ENCODE measurements around the gene KIF5B. TPM values are rescaled to one million over a fixed set of nuclear protein-coding genes. Genes with fewer than 3 reads are reported as not detected.
"Not testable (repeated sequence)": the region's sequence is repeated elsewhere in the genome, so short reads cannot be mapped to it uniquely, and the experiment has no call there.

Gene KIF5B
- total RNA-seq (2014; rRNA removed; shearing (Covaris generic)), result 91.1 and 96.0 TPM in 2 replicates
- 69.7 and 92.9 TPM in 2 replicates for polyA plus RNA-seq (2015; cell fraction: cytosol; rRNA removed)
- polyA plus RNA-seq (2015; cell fraction: nucleus; rRNA removed), result 88.4 and 88.9 TPM in 2 replicates

DNA sequence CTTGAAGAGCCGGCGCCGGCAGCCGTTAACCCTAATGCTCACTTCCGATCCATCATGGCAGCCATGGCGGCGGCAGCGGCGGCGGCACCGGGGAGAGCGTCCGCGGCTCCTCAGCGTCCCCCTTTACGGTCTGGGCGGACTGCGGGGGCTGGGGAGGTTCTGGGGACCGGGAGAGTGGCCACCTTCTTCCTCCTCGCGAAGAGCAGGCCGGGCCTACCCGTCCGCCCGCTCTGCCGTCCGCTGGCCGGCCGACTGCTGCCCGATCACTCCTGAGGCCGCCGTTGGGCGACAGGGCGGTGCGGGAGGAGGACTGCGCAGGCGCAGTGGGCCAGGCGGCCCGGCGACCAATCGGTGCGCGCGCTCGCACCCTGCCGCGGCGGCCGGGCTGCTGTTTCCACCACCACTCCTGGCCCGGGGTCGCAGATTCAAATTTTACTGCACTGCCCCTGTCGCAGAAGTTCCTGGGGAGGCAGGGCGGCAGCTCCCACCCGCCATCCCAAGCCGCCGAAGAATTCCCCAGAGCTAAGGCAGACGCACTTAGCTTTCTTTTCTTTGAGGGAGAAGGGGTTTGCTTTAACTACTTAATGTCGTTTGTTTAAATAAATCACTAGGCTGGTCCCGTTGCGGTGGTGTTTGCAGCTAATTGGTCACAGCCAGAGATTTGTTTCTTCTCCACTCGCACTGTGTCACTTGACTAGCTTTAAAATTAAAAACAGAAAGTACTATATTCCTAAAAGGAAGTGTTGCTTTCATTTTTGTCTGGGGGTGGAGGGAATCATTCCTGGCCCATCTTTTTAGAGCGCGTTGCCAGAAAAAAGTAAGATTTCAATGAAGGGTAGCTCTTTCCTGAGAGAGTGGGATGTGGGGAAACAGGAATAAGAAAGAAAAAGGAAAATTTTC lies at the start of gene KIF5B:
KIF5B (minus strand) TSS at position 290 of the 900 bp plus-strand sequence. CDS start 452 bp downstream, outside the sequence.
- DNase-seq (ENCODE audit: low read depth), result peak; percentile 91

DNA sequence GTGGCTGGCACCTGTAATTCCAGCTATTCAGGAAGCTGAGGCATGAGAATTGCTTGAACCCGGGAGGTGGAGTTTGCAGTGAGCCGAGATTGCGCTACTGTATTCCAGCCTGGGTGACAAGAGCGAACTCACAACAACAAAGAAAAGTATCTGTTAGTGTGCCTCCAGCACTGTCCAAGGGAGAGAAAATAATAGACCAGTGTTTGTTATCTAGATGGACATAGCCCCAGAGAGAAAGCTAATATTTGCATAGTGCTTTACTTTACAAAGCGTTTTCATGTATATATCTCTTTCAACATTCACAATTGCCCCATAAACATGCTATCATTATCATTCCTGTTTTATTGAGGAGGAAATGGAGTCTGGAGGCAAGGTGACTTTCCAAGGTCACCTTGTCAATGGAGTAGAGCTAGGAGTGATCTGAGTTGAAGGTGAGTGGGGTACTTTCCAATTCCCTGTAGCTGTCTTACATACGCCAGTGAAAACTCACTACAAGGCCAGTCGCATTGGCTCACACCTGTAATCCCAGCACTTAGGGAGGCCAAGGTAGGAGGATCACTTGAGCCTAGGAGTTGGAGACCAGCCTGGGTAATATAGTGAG lies 49.7 kb upstream of the KIF5B start:
- no peak for DNase-seq (ENCODE audit: low read depth)

DNA sequence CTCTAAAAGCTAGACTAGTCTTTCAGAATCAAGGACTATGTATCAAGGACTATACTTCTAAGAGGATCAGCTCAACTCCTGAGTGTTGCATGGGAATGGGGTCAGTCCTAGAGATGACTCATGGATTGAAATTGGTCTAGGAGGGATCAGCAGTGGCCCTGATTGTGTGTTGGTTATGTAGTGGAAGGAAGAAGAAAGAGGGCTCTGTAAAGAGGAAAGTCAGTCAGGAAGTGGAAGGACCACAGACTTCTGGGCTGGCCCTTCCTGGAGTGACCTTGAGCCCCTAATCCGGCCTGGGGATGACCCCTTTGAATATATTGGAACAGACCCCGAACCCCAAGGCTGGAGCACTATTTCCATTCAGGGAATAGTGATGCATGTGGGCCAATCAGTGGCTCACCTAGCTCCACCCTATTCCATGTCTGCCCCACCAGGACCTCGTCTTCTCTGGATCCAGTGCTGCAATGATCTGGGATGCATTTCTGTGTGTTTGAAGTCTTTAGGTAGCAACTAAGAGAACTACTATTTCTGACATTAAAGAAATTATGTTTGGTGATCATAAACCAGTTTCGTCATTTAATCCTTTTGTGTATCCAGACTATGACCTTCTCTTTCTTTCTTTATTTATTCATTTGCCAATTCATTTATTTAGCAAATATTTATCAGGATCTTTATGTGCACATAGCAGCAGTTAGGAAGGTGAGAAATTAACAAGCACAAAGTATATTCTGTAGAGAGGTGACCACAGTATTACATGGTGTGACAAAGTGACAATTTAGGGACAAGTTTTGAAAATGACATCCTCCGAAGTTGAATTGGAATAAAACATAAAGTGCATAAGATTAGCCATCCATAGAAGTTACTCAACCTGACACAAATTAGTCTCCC lies 48.6 kb upstream of the KIF5B start:
- peak; percentile 73 for DNase-seq (ENCODE audit: low read depth)

DNA sequence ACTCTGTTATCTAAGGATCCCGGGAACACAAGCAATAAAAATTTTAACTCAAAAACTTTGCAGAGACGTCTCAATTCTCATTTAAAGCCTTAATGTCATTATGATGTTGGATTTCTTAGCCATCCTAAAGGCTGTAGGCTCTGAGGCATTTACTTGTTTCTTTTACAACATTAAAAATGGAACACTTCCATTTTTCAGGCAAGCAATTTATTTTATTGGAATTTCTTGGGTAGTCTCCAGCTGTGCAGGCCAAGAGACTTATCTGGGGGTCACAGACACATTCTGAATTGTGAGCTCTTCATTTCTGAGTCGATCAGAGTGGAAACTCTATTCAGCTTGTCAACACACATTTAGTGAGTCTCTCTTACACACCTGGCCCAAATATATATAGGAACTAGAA lies 48.0 kb upstream of the KIF5B start:
- DNase-seq (ENCODE audit: low read depth), result no peak

DNA sequence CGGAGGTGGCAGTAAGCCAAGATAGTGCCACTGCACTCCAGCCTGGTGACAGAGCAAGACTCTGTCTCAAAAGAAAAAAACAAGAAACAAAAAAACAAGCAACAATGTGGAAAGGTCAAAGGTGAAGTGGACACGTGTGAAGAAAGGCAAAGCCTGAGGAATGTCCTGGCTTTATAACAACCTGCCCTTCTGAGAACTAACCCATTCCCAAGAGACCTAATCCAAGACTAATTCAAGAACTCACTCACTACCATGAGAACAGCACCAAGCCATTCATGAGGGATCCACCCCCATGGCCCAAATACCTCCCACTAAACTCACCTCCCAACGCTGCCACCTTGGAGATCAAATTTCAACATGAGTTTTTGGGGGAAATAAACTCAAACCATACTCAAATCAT lies 47.5 kb upstream of the KIF5B start:
- DNase-seq (ENCODE audit: low read depth), result no peak

DNA sequence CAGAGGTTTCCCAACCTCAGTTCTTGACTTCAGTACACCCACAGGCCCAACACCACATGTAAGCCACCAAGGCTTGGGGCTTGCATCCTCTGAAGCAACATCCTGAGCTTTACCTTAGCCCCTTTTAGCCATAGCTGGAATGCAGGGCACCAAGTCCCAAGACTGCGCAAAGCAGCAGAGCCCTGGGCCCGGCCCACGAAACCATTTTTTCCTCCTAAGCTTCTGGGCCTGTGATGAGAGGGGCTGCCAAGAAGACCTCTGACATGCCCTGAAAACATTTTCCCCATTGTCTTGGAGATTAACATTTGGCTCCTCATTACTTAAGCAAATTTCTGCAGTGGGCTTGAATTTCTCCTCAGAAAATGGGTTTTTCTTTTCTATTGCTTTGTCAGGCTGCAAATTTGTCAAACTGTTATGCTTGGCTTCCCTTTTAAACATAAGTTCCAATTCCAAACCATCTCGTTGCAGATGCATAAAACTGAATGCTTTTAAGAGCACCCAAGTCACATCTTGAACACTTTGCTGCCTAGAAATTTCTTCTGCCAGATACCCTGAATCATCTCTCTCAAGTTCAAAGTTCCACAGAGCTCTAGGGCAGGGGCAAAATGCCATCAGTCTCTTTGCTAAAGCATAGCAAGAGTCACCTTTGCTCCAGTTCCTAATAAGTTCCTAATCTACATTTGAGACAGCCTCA lies 42.5 kb upstream of the KIF5B start:
- DNase-seq (ENCODE audit: low read depth), result not testable (repeated sequence)

DNA sequence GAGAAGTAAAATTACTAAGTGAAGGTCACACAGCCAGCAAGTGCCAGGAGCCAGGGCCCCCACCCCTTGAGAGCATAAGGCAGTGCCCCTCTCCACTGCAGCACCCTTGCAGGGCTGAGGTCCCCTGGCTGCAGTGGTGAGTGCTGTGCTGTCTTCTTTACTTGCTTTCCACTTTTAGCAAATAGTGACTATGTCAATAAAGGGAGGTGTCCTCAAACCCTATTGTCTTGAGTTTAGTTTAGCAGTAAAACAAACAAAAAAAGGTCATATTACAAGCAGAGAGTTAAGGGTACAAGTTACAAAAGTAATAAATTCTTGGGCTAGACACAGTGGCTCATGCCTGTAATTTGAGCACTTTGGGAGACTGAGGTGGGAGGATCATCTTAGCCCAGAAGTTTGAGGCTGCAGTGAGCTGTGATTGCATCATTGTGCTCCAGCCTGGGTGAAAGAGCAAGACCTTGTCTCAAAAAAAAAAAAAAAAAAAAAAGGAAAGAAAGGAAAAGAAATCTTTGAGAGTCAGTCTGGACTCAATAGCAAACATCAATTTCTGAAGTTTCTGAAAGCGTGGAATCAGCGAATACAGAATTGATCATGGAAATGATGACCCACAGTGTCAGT lies 39.0 kb upstream of the KIF5B start:
- DNase-seq (ENCODE audit: low read depth), result peak; percentile 4

DNA sequence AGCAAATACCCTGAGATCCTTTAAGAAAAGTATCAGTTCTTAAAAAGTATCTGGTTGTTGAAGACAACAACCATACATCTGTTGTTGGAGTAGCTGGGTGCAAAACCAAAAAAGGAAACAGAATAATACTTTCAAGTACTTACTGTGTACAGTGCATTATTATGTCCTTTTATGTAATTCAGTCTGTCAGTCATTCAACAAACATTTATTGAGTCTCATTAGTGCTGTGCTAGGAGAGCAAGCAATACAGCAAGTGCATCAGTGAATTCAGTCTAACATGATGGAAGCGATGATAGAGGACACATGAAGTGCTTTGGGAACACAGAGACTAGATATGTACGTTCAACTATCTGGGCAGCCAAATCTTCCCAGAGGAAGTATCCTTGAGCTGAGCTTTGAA lies 37.4 kb upstream of the KIF5B start:
- no peak for DNase-seq (ENCODE audit: low read depth)

DNA sequence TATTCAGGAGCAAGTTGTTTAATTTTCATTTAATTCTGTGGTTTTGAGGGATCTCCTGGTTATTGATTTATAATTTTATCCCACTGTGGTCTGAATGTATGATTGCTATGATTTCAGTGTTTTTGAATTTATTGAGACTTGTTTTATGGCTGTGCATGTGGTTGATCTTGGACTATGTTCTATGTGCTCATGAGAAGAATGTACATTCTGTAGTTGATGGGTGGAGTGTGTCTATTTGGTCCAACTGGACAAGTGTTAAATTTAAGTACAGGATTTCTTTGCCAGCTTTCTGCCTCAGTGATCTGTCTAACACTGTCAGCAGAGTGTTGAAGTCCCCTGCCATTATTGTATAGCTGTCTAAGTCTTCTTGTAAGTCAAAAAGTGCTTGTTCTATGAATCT lies 34.8 kb upstream of the KIF5B start:
- DNase-seq (ENCODE audit: low read depth), result no peak

DNA sequence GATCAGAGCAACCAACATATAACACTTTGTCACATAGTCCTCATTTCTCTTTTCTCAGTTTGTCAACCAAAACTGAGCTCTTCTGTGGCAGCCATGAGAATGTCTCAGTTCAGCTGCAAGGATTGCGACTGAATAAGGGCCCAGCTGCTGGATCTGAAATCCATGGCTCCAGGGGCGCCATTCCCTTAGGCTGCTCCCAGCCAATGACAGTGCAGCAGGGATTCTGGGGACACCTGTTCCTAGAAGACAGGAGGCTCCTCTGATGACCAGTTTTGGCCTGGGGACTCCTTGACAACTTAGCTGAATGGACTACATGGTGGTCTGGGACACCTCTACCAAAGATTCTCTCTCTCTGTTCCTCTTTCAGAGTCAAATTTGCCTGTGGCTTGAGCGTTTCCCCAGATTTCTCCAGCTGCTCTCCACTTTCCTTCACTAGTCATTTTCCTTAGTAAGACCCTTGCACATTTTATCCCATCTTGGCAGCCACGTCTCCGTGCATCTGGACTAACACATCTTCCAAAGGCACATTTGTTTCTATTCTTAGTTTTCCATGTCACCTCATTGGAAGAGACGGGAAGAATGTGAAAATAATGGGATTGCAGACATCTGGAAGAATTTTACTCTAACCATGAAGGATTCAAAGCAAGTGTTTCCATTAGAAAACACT lies 28.1 kb upstream of the KIF5B start:
- no peak for DNase-seq (ENCODE audit: low read depth)

DNA sequence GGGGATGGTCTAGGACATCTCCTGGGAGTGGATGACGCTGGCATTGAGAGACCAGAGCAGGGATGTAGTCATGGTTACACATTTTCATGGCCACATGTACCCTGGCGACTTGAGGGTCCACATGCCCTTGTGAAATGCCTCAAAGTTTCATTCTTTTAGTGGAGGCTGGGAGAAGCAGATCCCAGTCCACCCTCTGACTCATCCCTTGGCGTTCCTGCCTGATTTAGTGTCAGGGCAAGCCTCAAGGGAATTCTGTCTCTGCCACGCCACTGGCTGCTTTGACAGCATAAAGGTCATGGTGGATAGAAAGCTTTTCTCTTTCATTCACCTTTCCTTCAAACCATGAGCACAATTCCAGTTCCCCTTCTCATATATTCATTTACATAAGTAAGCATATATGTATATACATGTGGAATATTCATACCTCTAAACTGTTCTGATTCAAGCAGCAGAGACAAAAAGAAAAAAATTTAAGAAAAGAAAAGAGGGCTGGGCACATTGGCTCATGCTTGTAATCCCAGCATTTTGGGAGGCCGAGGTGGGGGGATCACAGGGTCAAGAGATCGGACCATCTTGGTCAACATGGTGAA lies 21.8 kb upstream of the KIF5B start:
- DNase-seq (ENCODE audit: low read depth), result peak; percentile 66

DNA sequence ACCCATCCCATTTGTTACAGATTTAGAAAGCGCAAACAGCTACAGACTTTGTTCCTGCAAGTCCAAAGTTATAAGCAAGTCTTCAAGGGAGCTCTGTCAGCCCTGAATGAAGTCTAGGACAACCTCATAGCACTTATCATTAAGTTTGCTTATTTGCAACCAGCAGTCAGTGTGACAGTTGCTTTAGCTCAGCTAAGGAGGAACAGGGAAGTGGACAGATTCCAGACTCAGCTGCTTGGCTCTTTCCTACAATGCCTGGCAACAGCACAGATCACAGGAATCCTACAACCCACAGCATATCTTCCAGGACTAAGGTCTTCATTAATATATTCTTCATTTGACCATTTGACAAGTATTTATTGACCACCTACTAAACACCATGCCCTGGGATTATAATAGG lies 17.4 kb upstream of the KIF5B start:
- DNase-seq (ENCODE audit: low read depth), result no peak

DNA sequence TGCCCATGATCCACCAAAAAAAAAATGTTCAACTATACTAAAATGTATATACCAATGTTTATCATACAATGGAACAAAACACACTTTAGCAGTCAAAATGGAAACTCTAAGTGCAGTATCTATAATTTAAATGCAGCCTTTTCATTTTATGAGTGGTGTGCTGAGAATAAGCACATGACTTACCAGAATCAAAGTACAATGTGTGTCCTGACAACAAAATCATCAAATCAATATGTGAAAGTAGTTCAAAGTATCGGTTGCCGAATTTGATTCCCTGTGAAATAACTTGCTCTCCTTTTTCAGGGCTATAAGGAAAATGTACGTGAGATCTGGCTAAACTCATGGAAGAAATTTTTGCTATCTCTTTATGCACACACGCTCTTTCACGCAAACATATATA lies 16.9 kb upstream of the KIF5B start:
- DNase-seq (ENCODE audit: low read depth), result no peak

DNA sequence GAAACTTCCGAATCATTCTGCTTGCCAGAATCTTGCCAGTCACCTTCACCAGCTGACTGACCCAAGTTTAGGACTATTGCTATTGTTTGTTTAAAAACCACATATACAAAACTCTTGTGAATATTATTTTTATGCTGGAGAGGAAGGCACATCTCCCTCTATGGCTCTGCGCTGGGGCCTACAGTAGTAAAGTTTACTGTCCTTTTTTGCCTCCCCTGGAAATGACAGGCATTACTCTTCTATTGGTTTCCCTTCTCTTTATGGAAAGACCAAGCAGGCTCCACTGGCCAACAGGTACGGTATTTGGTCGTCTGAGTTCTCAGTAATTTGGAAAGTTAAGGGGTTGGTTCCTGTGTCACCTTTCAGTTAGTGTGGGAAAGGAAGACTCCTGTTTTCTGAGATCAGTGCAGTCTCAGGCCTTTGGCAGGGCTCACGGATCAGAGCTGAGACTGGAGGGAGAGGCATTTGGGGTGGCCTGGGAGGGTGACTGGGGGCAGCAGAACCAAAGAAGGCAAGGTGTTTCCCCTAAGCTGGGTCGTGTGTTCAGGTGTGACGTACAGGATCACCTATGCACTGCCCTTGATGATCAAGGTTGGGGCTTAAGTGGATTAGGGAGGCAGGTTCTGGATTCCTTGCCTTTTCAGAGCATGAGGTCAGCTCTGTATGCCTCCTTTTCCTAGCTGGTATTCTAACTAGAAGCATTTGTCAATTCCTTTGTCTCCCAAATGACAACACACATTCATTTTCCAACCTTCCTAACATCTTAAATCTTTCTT lies 16.0 kb upstream of the KIF5B start:
- no peak for DNase-seq (ENCODE audit: low read depth)

DNA sequence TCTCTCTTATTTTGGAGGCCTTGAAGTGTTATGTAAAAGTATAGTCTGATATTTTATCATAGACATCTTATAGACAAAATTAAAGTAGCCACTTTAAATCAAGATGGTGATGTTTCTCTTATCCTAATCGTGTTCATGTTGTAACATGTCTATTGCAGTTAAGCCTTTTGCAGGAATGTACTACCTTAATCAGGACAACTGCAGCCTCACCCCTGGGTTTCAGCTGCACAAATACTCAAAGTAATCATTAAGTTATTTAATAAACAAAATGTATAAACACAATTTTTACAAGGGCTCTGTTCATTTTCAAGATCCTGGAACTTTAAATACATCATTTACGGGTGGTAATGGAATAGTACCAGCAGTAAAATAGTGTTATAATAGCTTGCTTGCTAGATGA lies 14.4 kb upstream of the KIF5B start:
- no peak for DNase-seq (ENCODE audit: low read depth)

DNA sequence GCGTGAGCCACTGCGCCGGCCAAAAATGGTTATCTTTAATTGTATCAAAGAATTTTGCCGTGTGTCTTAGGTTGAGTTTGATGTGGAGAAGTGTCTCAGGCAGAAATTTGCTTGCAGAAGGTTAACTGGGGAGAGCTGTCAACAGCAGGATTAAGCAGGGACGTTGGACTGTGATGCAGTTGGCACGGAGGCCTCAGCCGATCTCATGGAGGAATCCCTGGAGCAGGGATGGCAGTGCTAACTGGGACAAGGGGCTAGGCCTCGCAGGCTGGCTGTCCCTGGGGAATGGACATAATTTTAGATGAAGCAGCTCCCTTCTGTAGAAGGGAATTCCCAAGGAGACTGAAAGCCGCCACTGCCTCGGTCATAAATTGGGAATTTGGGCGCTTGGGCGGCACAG lies 12.3 kb upstream of the KIF5B start:
- DNase-seq (ENCODE audit: low read depth), result no peak

DNA sequence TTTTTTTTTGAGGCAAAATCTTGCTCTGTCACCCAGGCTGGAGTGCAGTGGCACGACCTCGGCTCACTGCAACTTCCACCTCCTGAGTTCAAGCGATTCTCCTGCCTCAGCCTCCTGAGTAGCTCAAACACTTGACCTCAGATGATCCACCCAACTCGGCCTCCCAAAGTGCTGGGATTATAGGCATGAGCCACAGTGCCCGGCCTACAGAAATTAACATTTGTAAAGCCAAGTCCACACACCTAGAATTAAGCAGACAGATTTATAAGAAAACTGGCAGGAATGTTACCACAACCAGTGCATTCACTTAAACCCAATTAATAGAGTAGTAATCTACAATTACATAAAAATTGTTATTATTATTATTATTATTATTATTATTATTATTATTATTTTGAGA lies 11.7 kb upstream of the KIF5B start:
- DNase-seq (ENCODE audit: low read depth), result not testable (repeated sequence)

DNA sequence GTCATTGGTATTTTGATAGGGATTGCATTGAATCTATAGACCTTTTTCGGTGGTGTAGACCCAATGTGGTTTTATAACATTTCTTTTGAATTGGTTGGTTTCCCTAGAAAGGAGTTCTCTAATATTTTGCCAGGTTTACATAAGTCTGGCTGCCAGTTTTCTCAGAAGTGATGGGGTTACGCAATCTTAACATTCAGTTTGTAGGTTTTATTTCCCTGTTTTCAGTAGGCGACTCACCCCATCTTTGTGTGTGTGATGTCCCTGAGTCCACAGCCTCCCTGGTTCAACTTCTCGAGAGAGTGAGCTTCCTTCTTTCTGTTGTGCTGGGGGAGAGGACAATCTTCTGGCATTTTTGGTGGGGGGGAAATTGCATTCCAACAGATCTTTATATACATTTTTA lies 9.6 kb upstream of the KIF5B start:
- DNase-seq (ENCODE audit: low read depth), result peak; percentile 43

DNA sequence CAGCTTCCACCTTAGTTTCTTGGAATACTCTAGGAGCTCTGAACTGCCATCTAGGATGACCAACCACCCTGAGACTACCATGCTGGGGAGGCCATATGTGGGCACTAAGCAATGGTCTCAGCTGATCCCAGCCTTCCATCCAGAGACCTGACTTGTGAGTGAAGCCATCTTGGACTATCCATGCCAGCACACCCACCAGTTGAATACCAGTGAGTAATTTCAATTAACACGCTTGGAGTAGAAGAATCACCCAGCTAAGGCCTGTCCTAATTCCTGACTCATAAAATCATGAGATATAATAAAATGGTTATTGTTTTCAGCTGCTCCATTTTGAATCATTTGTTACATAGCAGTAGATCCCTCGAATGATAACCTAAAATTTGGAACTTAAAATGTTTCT lies 5.2 kb upstream of the KIF5B start:
- no peak for DNase-seq (ENCODE audit: low read depth)
